Spinal cord (tissue), 10 donors: ENCODE results near the gene FBXO38. TPM values are rescaled to one million over a fixed set of nuclear protein-coding genes. Genes with fewer than 3 reads are reported as not detected.

Experiments
- DNase-seq, 6 donors: peaks; one replicate each; pipeline versions ENCODE4 v3.0.0 to v3.0.0-alpha.2; 2013 to 2015; ENCODE audit warnings: low spot score in 6 of 6, low read depth in 4 of 6
- H3K27ac ChIP-seq: one replicate; pipeline ENCODE4 v1.5.1; 2013; ENCODE audit warnings: low read depth, low read length, control low read depth
- H3K27me3 ChIP-seq: one replicate; pipeline ENCODE4 v1.6.1; 2013; ENCODE audit warnings: low read length; ENCODE audit not compliant: control insufficient read depth, insufficient read depth
- H3K36me3 ChIP-seq: one replicate; pipeline ENCODE4 v1.6.1; 2013; ENCODE audit warnings: low read length; ENCODE audit not compliant: control insufficient read depth, insufficient read depth
- H3K4me1 ChIP-seq: one replicate; pipeline ENCODE4 v1.6.1; 2013; ENCODE audit warnings: low read length; ENCODE audit not compliant: control insufficient read depth, insufficient read depth
- H3K4me3 ChIP-seq: one replicate; pipeline ENCODE4 v1.5.1; 2013; ENCODE audit warnings: low read depth, low read length, control low read depth
- H3K9me3 ChIP-seq: one replicate; pipeline ENCODE4 v1.6.1; 2013; ENCODE audit warnings: low read length; ENCODE audit not compliant: control insufficient read depth, insufficient read depth
- WGBS: methylation state at CpG from one replicate; pipeline ENCODE4 v1.1.5; 2013; ENCODE audit warnings: missing lambda C conversion rate; ENCODE audit not compliant: insufficient coverage; 5-methylcytosine and 5-hydroxymethylcytosine counted together
- polyA plus RNA-seq, 2 donors: library from polyadenylated mRNA; unstranded; fragments of 120-200 nt; gene quantifications; one replicate each; pipeline ENCODE4 v1.2.1, GENCODE V29; 2013; ENCODE audit not compliant: insufficient read length in 2 of 2
- total RNA-seq, 2 donors: library from RNA; depleted of rRNA in 1 of 2; stranded (reverse); fragments of 120-200 nt in 1 of 2; fragments of >200 nt in 1 of 2; gene quantifications; one replicate each; pipeline versions ENCODE4 v1.2.3 to v1.2.4, GENCODE V29; 2013 to 2014
- donor health status: healthy.

Gene FBXO38
- total and polyA plus RNA-seq, 4 donors = 29.3 to 73.5 (median 42.4) TPM

GRCh38 chr5:148438933-148439332 lies 55.2 kb downstream of the FBXO38 start:
- no CpG with 5 or more reads among the region's 2 CpGs for WGBS
- H3K36me3 ChIP-seq = peaks cover 11% of the 10 kb centered on the region

DNA sequence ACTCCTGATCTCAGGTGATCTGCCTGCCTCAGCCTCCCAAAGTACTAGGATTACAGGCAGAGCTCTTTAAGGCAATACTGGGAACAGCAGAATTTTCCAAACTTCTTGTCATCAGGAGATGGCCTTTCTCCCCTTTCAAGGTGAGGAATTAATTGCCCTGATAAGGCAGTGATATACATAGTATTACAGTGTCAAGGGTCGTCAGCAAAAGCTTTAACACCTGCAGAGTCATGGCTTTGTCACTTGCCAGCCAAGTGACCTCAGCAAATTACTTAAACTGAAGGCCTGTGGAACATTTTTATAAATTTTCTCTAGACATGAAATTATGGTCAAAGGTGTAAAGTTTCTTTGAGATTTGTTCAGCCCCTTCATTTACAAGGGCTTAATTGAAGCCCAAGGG lies 59.5 kb downstream of the FBXO38 start:
- Histone ChIP-seq H3K27ac (no peak overlapping the region), H3K36me3 (peaks cover 2% of the 10 kb centered on the region), H3K4me3 (no peak overlapping the region), H3K9me3 (no peaks in the 10 kb centered on the region), H3K4me1 (no peaks in the 10 kb centered on the region), H3K27me3 (no peaks in the 10 kb centered on the region)
- no peak for DNase-seq
- WGBS = no CpG with 5 or more reads among the region's 1 CpG

More at GRCh38 chr5:148438933-148439332, 55.2 kb downstream of the FBXO38 start:
- Histone ChIP-seq H3K27ac (no peak overlapping the region), H3K4me3 (no peak overlapping the region), H3K4me1 (no peaks in the 10 kb centered on the region), H3K9me3 (no peaks in the 10 kb centered on the region), H3K27me3 (no peaks in the 10 kb centered on the region)
- peak in 1 of 6 donors; percentile 32 for DNase-seq

DNA sequence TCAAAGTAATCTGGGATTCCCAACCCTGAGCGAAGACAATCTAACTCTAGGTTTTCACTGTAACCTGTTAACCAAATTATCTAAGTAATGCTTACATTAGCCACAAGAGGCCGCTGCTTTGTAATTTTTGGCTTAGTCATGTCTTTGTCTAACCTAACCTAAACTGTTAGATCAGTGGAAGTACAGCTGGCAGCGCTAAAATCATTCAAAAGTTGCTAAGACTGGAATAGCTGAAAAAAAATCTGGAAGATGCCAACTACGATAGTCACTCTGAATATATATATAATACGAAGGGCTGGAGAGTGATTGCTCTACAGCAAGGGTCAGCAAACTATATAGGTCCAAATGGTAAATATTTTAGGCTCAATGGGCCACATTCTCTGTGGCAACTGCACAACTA lies 60.2 kb downstream of the FBXO38 start:
- H3K36me3 ChIP-seq = peaks cover 2% of the 10 kb centered on the region
- no peak overlapping the region for H3K4me3 ChIP-seq
- DNase-seq = peak; percentile 54 to 95 (median 68)
- H3K27ac ChIP-seq = no peak overlapping the region
- no peaks in the 10 kb centered on the region for H3K4me1 ChIP-seq
- 50% methylated on average over 2 of the region's 5 CpGs for WGBS
- H3K27me3 ChIP-seq = no peaks in the 10 kb centered on the region
- H3K9me3 ChIP-seq = no peaks in the 10 kb centered on the region

DNA sequence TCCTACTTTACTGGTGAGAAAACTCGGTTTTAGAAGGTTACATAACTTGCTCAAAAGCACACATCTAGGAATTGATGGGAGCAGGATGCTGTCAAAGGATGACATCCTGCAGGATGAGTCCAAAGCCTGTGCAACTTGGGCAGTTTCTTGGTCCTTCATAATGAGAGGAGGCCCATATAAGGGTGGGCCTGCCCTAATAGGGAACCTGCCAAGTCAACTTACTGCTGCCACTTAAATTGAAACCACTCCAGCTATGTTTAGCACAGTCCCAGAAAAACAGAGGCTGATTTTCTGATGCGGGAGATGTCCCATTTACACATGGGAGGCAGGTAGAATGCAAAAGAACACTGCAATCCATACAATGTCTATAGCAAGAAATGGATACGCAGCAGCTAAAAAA lies 61.8 kb downstream of the FBXO38 start:
- no CpG with 5 or more reads among the region's 3 CpGs for WGBS
- no peaks in the 10 kb centered on the region for H3K9me3 ChIP-seq
- peaks cover 2% of the 10 kb centered on the region for H3K36me3 ChIP-seq
- no peak for DNase-seq
- H3K4me3 ChIP-seq = no peak overlapping the region
- no peaks in the 10 kb centered on the region for H3K4me1 ChIP-seq
- H3K27ac ChIP-seq = no peak overlapping the region
- no peaks in the 10 kb centered on the region for H3K27me3 ChIP-seq

DNA sequence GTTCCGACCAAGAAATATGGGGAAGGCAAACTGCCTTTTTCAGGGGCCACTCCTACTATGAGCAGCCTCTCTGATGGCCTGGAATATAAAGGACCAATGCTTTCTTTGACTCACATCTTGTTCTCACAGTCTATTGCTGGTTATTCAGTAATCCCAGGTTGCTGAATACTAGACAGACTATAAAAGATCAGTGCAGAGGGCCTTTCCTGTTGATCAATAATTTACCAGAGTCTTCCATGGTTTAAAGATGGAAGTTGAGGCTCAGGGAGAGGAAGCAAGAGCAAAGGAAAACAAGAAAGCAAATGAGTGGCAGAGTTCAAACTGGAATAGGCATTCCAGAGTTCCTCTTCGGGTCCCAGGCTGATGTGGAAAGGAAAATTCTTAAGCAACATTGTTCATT lies 62.9 kb downstream of the FBXO38 start:
- DNase-seq = no peak
- peaks cover 2% of the 10 kb centered on the region for H3K36me3 ChIP-seq
- H3K4me3 ChIP-seq = no peak overlapping the region
- whole genome bisulfite sequencing = 58% methylated on average over 2 of the region's 2 CpGs
- H3K9me3 ChIP-seq = no peaks in the 10 kb centered on the region
- no peak overlapping the region for H3K27ac ChIP-seq
- no peaks in the 10 kb centered on the region for H3K27me3 ChIP-seq
- no peaks in the 10 kb centered on the region for H3K4me1 ChIP-seq

GRCh38 chr5:148452499-148453193 lies 68.9 kb downstream of the FBXO38 start:
- H3K27me3 ChIP-seq = no peaks in the 10 kb centered on the region
- DNase-seq = no peak
- 84% methylated on average over 7 of the region's 10 CpGs for WGBS
- H3K4me3 ChIP-seq = no peak overlapping the region
- no peaks in the 10 kb centered on the region for H3K36me3 ChIP-seq
- no peak overlapping the region for H3K27ac ChIP-seq
- no peaks in the 10 kb centered on the region for H3K9me3 ChIP-seq
- no peaks in the 10 kb centered on the region for H3K4me1 ChIP-seq

DNA sequence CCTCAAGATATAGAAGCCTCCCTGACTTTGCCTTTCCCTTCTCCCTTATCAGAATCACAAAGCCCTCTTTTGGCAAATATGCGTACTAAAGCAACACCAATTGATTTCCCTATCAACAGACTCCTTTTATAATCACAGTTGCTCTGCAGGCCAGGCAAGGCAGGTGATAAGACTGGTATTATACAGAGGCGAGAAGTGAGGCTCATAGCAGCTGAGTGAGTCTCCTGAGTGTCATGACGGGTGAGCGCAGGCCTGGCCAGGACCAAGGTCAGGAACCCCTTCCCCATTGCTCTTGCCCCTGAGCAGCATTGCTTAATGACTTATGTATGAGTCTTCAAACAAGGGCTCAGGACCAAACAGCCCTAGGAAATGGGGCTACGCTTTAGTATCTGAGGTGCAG lies 70.8 kb downstream of the FBXO38 start:
- Histone ChIP-seq H3K9me3 (no peaks in the 10 kb centered on the region), H3K36me3 (no peaks in the 10 kb centered on the region), H3K27me3 (no peaks in the 10 kb centered on the region), H3K4me3 (no peak overlapping the region), H3K4me1 (no peaks in the 10 kb centered on the region), H3K27ac (no peak overlapping the region)
- no peak for DNase-seq
- WGBS = 68% methylated on average over 3 of the region's 5 CpGs

DNA sequence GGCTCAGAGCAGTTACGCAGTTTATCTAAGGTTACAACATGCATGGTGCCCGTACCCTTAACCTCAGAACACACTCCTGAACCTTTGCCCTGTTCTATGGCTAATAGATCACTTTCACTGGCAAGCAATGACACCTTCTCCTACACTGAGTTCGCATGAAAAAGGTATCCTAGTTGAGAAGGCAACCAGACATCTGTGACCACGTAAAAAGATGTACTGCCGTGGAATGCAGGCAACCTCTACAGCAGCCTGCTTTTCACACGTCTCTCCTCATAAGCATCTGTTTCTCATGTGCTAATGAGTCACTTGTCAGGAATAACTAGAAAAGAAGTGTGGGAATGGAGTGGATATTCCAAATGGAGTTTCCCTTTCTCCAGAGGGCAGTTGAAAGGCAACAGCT lies 71.4 kb downstream of the FBXO38 start:
- H3K9me3 ChIP-seq = no peaks in the 10 kb centered on the region

GRCh38 chr5:148457183-148457620 lies 73.4 kb downstream of the FBXO38 start:
- DNase-seq = peak in 3 of 6 donors; percentile 15 to 94 (median 70)

More for the DNA sequence above, 71.4 kb downstream of the FBXO38 start:
- H3K4me1 ChIP-seq = no peaks in the 10 kb centered on the region
- H3K4me3 ChIP-seq = no peak overlapping the region
- H3K27me3 ChIP-seq = no peaks in the 10 kb centered on the region
- DNase-seq = peak in 2 of 6 donors; percentile 14 to 72
- no peaks in the 10 kb centered on the region for H3K36me3 ChIP-seq
- H3K27ac ChIP-seq = no peak overlapping the region
- WGBS = 97% methylated on average over 2 of the region's 6 CpGs

More at GRCh38 chr5:148457183-148457620, 73.4 kb downstream of the FBXO38 start:
- no peaks in the 10 kb centered on the region for H3K4me1 ChIP-seq
- H3K27ac ChIP-seq = no peak overlapping the region
- no peaks in the 10 kb centered on the region for H3K27me3 ChIP-seq
- 14% methylated on average over 1 of the region's 5 CpGs for WGBS
- H3K9me3 ChIP-seq = no peaks in the 10 kb centered on the region
- no peak overlapping the region for H3K4me3 ChIP-seq
- H3K36me3 ChIP-seq = no peaks in the 10 kb centered on the region
